ENCODE results near the gene SASS6.

Gene SASS6

GRCh38 chr1:100109554-100110066 is 23.1 kb downstream of the SASS6 start:
- DNase-seq (ENCODE audit: low spot score): no peak

- DNase-seq (ENCODE audit: low spot score): no peak
Measured at GRCh38 chr1:100107696-100108095, 25.0 kb downstream of the SASS6 start.

DNA sequence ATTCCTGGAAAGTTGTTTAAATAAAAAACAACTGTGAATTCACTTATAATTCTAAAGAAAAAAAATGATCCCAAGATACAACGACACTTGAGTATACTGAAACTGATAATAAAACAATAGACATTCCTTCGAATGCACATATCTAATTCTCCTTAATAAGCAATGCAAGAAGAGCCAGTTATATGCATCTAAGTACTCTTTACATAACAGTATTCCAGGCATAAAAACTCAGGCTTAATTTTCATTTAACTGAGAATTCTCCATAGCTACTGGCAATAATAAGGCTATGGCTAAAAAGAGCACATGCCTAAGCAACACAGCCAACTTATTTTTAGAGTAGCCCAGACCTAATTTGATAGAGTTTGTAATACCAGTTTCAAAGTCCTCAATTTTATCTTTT is 31.2 kb downstream of the SASS6 start:
- DNase-seq (ENCODE audit: low spot score): no peak

GRCh38 chr1:100100202-100100601 is 32.5 kb downstream of the SASS6 start:
- no peak for DNase-seq (ENCODE audit: low spot score)

- DNase-seq (ENCODE audit: low spot score): no peak
Measured at GRCh38 chr1:100090471-100090870, 42.3 kb downstream of the SASS6 start.

GRCh38 chr1:100089082-100089481 is 43.6 kb downstream of the SASS6 start:
- no peak for DNase-seq (ENCODE audit: low spot score)

GRCh38 chr1:100087396-100087795 is 45.3 kb downstream of the SASS6 start:
- DNase-seq (ENCODE audit: low spot score): no peak

DNA sequence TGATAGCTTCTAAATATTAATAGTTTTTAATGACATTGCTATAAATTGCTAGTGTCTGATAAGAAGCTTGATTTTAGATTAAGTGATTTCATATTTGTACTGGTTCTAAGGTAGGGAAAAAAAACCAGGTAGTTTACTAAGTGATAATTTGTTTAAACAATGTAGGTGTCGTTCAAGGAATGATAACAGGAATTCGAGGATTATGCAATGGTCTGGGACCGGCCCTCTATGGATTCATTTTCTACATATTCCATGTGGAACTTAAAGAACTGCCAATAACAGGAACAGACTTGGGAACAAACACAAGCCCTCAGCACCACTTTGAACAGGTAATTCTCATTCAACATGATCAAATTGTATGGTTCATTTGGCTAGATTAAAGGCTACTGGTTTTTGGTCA is 52.4 kb downstream of the SASS6 start:
- no peak for DNase-seq (ENCODE audit: low spot score)

DNA sequence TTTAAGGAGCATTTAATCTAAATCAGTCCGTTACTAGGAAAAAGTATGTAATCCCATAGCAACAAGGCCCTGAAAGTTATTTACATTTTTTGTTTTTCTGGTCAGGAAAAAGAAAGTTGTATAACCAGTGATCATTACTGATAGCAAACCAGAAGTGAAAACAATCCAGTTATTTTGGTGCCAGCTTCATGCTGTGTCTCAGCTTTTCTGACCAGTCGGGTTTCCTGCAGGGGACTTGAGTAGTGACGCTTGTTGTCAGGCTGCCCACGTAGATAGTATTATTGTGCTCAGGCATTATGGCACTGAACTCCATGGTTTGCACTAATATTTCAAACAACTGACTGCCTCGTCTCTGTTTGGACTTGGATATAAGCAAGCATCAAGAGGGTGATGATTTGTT is 55.2 kb downstream of the SASS6 start:
- DNase-seq (ENCODE audit: low spot score): no peak

DNA sequence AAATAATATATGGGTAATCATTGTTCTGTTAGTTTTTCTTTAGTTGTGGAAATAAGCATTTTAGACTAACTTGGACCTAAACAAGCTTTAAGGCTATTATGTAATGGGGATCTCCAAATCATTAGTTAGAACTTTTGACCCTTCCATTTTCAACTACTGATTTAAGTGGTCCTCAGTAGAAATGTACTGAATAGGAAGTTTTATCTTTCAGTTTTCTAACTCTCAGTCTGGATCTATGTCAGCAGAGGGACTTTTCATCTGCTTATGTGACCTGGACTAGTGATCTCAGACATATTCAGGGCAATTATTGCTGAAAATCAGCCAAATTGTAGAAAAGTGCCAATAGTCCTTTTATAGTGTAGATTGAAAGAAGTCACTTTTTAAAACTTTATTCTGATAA is 56.0 kb downstream of the SASS6 start:
- DNase-seq (ENCODE audit: low spot score): no peak

- DNase-seq (ENCODE audit: low spot score): no peak
Measured at GRCh38 chr1:100076319-100076718, 56.4 kb downstream of the SASS6 start.

GRCh38 chr1:100075773-100076172 is 57.0 kb downstream of the SASS6 start:
- no peak for DNase-seq (ENCODE audit: low spot score)

GRCh38 chr1:100074604-100075395 is 57.9 kb downstream of the SASS6 start:
- DNase-seq (ENCODE audit: low spot score): no peak

DNA sequence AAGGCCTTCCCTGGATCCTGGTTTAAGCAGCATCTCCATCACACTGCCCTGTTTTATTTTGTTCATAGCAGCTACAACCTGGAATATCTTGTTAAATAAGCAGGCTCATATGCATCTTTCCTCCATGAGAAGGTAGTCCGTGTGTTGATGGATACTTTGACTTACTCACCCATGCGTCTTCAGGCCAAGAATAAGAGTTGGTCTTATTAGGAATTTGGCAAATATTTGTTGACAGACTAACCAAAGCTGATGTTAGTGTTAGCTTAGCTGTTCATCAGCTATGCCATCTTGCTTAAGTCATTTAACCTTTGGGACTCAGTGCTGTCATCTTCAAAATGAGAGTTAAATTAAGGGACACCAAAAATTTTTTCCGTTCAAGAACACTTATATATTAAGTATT is 59.2 kb downstream of the SASS6 start:
- no peak for DNase-seq (ENCODE audit: low spot score)

DNA sequence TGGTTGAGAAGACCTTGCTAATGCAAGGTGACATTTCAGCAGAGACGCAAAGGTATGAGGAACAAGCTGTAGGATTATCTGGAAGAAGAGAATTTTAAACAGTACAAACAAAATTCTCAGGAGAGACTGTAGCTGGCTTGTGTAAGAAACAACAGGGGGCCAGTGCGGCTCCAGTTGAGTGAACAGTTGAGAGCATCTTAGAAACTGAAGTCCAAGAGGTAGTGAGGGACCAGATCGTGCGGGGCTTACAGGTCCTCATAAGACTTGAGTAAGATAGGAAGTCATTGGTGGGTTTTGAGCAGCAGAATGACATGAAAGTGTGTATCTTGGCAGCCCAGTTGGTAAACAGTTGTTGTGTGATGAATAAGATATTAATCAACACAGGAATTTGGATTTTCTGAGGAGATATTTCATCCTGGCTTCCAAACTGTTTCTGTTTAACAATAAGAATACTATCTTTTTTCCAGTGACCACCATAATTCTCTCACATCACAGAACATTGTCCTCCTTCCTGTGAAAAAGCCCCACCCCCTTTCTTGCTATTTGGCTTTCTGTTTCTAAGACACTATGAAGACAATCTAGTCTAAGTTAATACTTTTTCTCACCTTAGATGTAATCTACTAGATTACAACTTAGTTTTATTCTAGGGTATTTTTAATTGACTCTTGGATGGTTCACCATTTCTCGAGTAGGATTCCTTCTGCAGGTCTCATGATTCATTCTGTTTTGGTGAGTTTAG is 62.4 kb downstream of the SASS6 start:
- DNase-seq (ENCODE audit: low spot score): no peak

DNA sequence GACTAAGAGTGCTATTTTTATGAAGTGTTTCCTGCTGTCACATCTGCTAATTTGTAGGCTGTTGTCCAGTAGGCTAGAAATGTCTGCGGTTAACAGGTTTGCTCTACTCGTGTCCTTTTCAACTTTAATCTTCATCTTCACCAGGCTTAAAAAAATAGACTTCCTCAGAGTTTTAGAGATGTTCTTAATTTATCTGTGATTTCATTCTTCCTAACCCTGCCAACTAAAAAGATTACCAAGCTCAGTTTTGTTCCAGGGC is 66.8 kb downstream of the SASS6 start:
- DNase-seq (ENCODE audit: low spot score): no peak

DNA sequence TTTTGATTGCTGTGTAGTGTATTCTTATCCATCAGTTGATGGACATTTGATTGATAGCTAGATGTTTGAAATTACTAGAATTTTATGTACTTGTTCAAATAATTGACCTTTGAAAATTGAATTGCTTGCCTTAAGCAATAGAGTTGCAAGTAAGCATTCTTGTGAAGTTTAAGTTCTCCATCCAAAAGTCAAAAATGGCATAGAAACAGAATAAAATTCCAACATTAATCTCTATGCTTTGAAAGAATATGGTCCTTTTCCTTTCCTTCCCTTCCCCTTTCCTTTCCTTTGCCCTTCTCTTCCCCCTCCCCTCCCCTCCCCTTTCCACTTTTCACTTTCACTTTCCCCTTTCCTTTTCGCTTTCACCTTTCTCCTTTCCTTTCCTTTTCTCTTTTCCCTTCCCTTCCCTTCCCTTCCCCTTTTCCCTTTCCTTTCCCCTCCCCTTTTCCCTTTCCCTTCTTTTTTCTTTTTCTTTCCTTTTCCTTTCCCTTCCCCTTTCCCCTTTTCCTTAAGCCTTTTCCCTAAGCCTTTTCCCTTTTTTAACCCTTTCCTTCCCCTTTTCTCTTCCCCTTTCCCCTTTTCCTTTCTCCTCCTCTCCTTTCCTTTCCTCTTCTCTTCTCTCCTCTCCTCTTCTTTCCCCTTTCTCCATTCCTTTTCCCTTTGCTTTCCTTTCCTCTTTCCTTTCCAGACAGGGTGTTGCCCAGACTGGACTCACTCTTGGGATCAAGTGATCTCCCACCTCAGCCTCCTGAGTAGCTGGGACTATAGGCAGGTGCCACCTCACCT is 67.4 kb downstream of the SASS6 start:
- no peak for DNase-seq (ENCODE audit: low spot score)

GRCh38 chr1:100061681-100062080 is 71.0 kb downstream of the SASS6 start:
- no peak for DNase-seq (ENCODE audit: low spot score)

DNA sequence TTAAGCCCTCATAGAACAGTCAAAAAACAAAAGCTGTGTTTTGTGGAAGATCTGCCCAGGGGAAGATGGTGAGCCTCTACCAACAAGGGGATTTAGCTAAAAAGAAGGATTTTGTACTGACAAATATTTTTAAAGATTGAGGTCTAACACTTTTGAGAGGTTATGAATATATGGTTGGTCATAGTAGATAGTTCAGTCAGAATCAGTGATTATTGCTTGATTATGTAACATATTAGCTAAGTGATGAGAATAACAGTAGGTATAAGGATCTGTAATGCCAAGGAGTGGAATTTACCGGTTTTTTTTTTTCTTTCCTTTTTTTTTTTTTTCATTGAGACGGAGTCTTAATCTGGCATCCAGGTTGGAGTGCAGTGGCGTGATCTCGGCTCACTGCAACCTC is 79.0 kb downstream of the SASS6 start:
- no peak for DNase-seq (ENCODE audit: low spot score)

DNA sequence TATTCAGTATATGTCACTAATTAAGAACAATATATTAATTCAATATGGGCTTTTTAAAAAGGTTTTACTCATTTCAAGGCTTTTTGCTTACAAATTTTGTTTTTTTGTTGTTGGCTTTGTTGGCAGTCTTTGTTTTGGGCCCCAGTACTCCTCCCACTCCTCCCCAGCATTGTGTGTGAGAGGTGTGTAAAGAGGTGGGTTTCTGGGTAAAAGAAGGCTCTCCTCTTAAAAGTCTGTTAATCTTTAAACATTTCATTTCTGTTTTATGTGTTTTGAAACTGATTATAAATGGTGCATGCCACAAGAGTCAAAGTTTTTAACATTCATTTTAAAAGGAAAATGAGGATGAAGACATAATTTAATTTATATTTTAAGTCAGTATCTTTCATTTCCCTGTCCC is 79.6 kb downstream of the SASS6 start:
- no peak for DNase-seq (ENCODE audit: low spot score)

GRCh38 chr1:100051893-100052292 is 80.8 kb downstream of the SASS6 start:
- no peak for DNase-seq (ENCODE audit: low spot score)

DNA sequence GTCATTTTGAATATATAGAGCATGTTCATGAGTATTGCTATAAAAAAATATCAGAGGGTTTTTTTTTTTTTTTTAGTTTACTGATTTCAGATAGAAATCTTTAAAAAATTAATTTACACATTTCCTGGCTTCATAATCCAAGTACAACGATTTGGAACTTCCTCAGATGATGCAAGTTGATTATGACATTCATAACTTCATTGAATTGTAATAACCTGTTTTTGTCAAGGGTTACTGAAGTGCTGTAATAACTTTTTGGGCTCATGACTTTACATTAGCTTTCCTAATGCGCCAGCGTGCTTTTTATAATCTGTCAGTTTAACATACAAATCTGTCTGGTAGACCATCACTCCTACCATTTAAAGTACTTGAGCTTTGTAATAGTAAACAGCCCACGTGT is 81.3 kb downstream of the SASS6 start:
- DNase-seq (ENCODE audit: low spot score): no peak

DNA sequence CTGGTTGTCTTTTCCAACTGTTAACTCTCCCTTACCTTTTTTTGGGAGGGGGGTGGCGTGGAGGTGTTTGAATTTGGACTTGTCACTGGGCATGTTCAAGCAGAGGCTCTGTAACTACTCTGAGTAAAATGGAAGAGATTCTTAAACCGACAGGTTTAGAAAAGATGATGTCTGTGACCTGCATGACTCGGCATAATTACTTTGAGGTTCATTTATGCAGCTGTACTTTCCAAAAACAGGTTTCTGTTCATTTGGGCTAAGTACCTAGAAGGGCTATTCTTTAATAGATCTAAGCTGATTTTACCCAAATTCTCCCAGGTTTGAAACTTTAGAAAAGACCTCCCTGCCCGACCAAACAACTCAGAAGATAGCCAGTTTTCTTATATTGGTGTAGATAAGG is 82.6 kb downstream of the SASS6 start:
- DNase-seq (ENCODE audit: low spot score): no peak
